IPS-15b (cell line): Measurements from ENCODE around the gene KSR1.

ENCODE experiments used
- H3K27me3 ChIP-seq: one replicate; pipeline ENCODE4 v1.6.1; 2013; ENCODE audit warnings: low read length; ENCODE audit not compliant: control insufficient read depth, insufficient read depth
- H3K36me3 ChIP-seq: one replicate; pipeline ENCODE4 v1.6.1; 2013; ENCODE audit warnings: low read length; ENCODE audit not compliant: control insufficient read depth, insufficient read depth
- H3K4me1 ChIP-seq: one replicate; pipeline ENCODE4 v1.6.1; 2013; ENCODE audit warnings: mild to moderate bottlenecking, low read length; ENCODE audit not compliant: control insufficient read depth, insufficient read depth
- H3K4me3 ChIP-seq: one replicate; pipeline ENCODE4 v1.5.1; 2013; ENCODE audit warnings: low read depth, low read length
- H3K9ac ChIP-seq: one replicate; pipeline ENCODE4 v1.6.1; 2013; ENCODE audit warnings: low read depth, mild to moderate bottlenecking, low read length
- H3K9me3 ChIP-seq: one replicate; pipeline ENCODE4 v1.6.1; 2013; ENCODE audit warnings: mild to moderate bottlenecking, low read length; ENCODE audit not compliant: control insufficient read depth, insufficient read depth

The KSR1 gene

GRCh38 chr17:27478901-27479538 lies 22.8 kb downstream of the KSR1 start:
- Histone ChIP-seq H3K9me3 (no peaks in the 10 kb centered on the region), H3K36me3 (no peaks in the 10 kb centered on the region), H3K9ac (no peak overlapping the region), H3K4me1 (peaks cover 20% of the 10 kb centered on the region), H3K4me3 (no peak overlapping the region), H3K27me3 (no peaks in the 10 kb centered on the region)

GRCh38 chr17:27479838-27480237 lies 23.6 kb downstream of the KSR1 start:
- H3K9me3 ChIP-seq = no peaks in the 10 kb centered on the region
- H3K4me3 ChIP-seq = no peak overlapping the region
- no peaks in the 10 kb centered on the region for H3K27me3 ChIP-seq
- no peak overlapping the region for H3K9ac ChIP-seq
- no peaks in the 10 kb centered on the region for H3K36me3 ChIP-seq
- H3K4me1 ChIP-seq = peaks cover 20% of the 10 kb centered on the region

GRCh38 chr17:27480699-27481098 lies 24.5 kb downstream of the KSR1 start:
- Histone ChIP-seq H3K9ac (no peak overlapping the region), H3K36me3 (no peaks in the 10 kb centered on the region), H3K9me3 (no peaks in the 10 kb centered on the region), H3K4me1 (peaks cover 20% of the 10 kb centered on the region), H3K27me3 (no peaks in the 10 kb centered on the region), H3K4me3 (no peak overlapping the region)

GRCh38 chr17:27481327-27481726 lies 25.1 kb downstream of the KSR1 start:
- no peaks in the 10 kb centered on the region for H3K36me3 ChIP-seq

GRCh38 chr17:27485125-27485524 lies 28.9 kb downstream of the KSR1 start:
- Histone ChIP-seq H3K9ac (peak overlapping the region; percentile 38), H3K36me3 (peaks cover 3% of the 10 kb centered on the region), H3K9me3 (no peaks in the 10 kb centered on the region), H3K27me3 (no peaks in the 10 kb centered on the region), H3K4me1 (peaks cover 14% of the 10 kb centered on the region), H3K4me3 (no peak overlapping the region)

More at GRCh38 chr17:27481327-27481726, 25.1 kb downstream of the KSR1 start:
- Histone ChIP-seq H3K4me3 (no peak overlapping the region), H3K9me3 (no peaks in the 10 kb centered on the region), H3K9ac (no peak overlapping the region), H3K27me3 (no peaks in the 10 kb centered on the region), H3K4me1 (peaks cover 18% of the 10 kb centered on the region)

GRCh38 chr17:27485716-27486495 lies 29.7 kb downstream of the KSR1 start:
- Histone ChIP-seq H3K4me1 (peaks cover 19% of the 10 kb centered on the region), H3K9me3 (no peaks in the 10 kb centered on the region), H3K9ac (no peak overlapping the region)

GRCh38 chr17:27486741-27487140 lies 30.5 kb downstream of the KSR1 start:
- peaks cover 20% of the 10 kb centered on the region for H3K4me1 ChIP-seq
- H3K9me3 ChIP-seq = no peaks in the 10 kb centered on the region
- no peak overlapping the region for H3K9ac ChIP-seq
- H3K4me3 ChIP-seq = no peak overlapping the region
- no peaks in the 10 kb centered on the region for H3K27me3 ChIP-seq
- H3K36me3 ChIP-seq = peaks cover 3% of the 10 kb centered on the region

More at GRCh38 chr17:27485716-27486495, 29.7 kb downstream of the KSR1 start:
- Histone ChIP-seq H3K4me3 (no peak overlapping the region), H3K27me3 (no peaks in the 10 kb centered on the region), H3K36me3 (peaks cover 3% of the 10 kb centered on the region)

GRCh38 chr17:27488231-27488630 lies 32.0 kb downstream of the KSR1 start:
- H3K4me3 ChIP-seq = no peak overlapping the region

GRCh38 chr17:27489045-27489715 lies 32.9 kb downstream of the KSR1 start:
- H3K4me3 ChIP-seq = no peak overlapping the region
- no peaks in the 10 kb centered on the region for H3K9me3 ChIP-seq
- no peaks in the 10 kb centered on the region for H3K27me3 ChIP-seq
- H3K36me3 ChIP-seq = peaks cover 3% of the 10 kb centered on the region
- no peak overlapping the region for H3K9ac ChIP-seq
- H3K4me1 ChIP-seq = peaks cover 28% of the 10 kb centered on the region

More at GRCh38 chr17:27488231-27488630, 32.0 kb downstream of the KSR1 start:
- Histone ChIP-seq H3K36me3 (peaks cover 3% of the 10 kb centered on the region), H3K9ac (no peak overlapping the region), H3K27me3 (no peaks in the 10 kb centered on the region), H3K9me3 (no peaks in the 10 kb centered on the region), H3K4me1 (peaks cover 20% of the 10 kb centered on the region)

- Histone ChIP-seq H3K36me3 (peaks cover 3% of the 10 kb centered on the region), H3K9ac (no peak overlapping the region), H3K4me1 (peaks cover 33% of the 10 kb centered on the region), H3K4me3 (no peak overlapping the region), H3K27me3 (no peaks in the 10 kb centered on the region), H3K9me3 (no peaks in the 10 kb centered on the region)
Observed at GRCh38 chr17:27490391-27490790, 34.1 kb downstream of the KSR1 start.

GRCh38 chr17:27491713-27492190 lies 35.5 kb downstream of the KSR1 start:
- H3K4me3 ChIP-seq = no peak overlapping the region
- H3K9ac ChIP-seq = no peak overlapping the region
- H3K36me3 ChIP-seq = peaks cover 3% of the 10 kb centered on the region
- no peaks in the 10 kb centered on the region for H3K9me3 ChIP-seq
- H3K27me3 ChIP-seq = no peaks in the 10 kb centered on the region
- H3K4me1 ChIP-seq = peaks cover 43% of the 10 kb centered on the region
